Right lobe of liver (tissue), 4 donors: Measurements from ENCODE around the gene KCNB1.

Experiments used
- POLR2A ChIP-seq: fragments of 450-650 bp; IDR thresholded peaks from one replicate; pipeline ENCODE4 v1.6.1; 2017; ENCODE audit warnings: antibody characterized with exemption, mild to moderate bottlenecking
- TF ChIP-seq, protein P1 (sequence below), 4 donors: fragments of 200-600 bp in 3 of 4; fragments of 450-650 bp in 1 of 4; IDR thresholded peaks; one replicate each; pipeline versions ENCODE4 v1.5.1 to v1.8.0; 2016 to 2022; ENCODE audit warnings: antibody characterized with exemption in 4 of 4, mild to moderate bottlenecking in 2 of 4
- donor health status: DM: no; HTN: no; CAD: no.
- donor health status: DM: no; HTN: no; CAD: no.
- donor health status: DM: no; HTN: yes; CAD: no.

DNA sequence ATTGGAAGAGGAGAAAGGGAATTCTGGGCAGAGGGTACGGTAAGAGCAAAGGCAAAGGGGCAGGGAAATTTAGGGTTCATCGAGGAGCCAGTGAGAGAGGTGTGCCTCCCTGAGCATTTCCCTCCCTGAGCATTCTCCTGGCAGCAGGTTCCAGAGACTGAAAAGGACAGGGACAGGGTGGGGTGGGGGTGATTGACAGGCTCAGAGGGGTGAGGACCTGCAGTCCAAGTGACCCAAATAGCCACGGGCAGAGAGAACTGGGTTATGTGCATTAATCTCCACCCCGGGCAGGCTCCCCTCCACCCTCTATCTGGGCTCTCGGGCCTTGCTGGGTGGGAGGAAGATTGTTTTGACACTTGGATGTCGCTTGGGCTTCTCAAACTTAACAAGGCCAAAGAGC is 69.5 kb downstream of the KCNB1 start:
- TF ChIP-seq, protein P1, sequence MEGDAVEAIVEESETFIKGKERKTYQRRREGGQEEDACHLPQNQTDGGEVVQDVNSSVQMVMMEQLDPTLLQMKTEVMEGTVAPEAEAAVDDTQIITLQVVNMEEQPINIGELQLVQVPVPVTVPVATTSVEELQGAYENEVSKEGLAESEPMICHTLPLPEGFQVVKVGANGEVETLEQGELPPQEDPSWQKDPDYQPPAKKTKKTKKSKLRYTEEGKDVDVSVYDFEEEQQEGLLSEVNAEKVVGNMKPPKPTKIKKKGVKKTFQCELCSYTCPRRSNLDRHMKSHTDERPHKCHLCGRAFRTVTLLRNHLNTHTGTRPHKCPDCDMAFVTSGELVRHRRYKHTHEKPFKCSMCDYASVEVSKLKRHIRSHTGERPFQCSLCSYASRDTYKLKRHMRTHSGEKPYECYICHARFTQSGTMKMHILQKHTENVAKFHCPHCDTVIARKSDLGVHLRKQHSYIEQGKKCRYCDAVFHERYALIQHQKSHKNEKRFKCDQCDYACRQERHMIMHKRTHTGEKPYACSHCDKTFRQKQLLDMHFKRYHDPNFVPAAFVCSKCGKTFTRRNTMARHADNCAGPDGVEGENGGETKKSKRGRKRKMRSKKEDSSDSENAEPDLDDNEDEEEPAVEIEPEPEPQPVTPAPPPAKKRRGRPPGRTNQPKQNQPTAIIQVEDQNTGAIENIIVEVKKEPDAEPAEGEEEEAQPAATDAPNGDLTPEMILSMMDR (IDR thresholded peaks at IDR 0.05), result no peak
- TF ChIP-seq POLR2A, result no peak
